Upper lobe of right lung (tissue), 1 donor: Measurements from ENCODE around the gene ABCC8. TPM values are rescaled to one million over a fixed set of nuclear protein-coding genes. Genes with fewer than 3 reads are reported as not detected.

Experiments used
- ATAC-seq: fragments of 200-7000 bp; cut with Tn5 transposase; one replicate; pipeline ENCODE4 v1.9.1; 2020; ENCODE audit warnings: mild to moderate bottlenecking, moderate library complexity
- DNase-seq: peaks from one replicate; pipeline ENCODE4 v3.0.0-alpha.2; 2020
- H3K27ac ChIP-seq: fragments of 200-600 bp; one replicate; pipeline ENCODE4 v1.8.0; 2022
- H3K27me3 ChIP-seq: fragments of 200-600 bp; one replicate; pipeline ENCODE4 v1.8.0; 2022; ENCODE audit warnings: mild to moderate bottlenecking
- H3K36me3 ChIP-seq: fragments of 200-600 bp; one replicate; pipeline ENCODE4 v1.8.0; 2022
- H3K4me1 ChIP-seq: fragments of 200-600 bp; one replicate; pipeline ENCODE4 v1.8.0; 2022
- H3K4me3 ChIP-seq: fragments of 200-600 bp; one replicate; pipeline ENCODE4 v1.8.0; 2022; ENCODE audit warnings: mild to moderate bottlenecking
- H3K9me3 ChIP-seq: fragments of 200-600 bp; one replicate; pipeline ENCODE4 v1.8.0; 2022
- CTCF ChIP-seq: fragments of 200-600 bp; IDR thresholded peaks from one replicate; pipeline ENCODE4 v1.8.0; 2022; ENCODE audit warnings: antibody characterized with exemption
- intact Hi-C: fragments of 100-400 bp; cut with DNase I; formaldehyde crosslinking; loops from one replicate; pipeline ENCODE4 v1.11.0; 2022
- total RNA-seq: library from RNA; stranded (reverse); fragmentation: NEBNext Ultra II Directional; extraction: Animal tissue kit (Norgen Biotek cat#: 25700); gene quantifications from one replicate; pipeline ENCODE4 v1.2.1, GENCODE V29; 2021
- donor health status: DM: no; HTN: yes; CAD: no; lungs with severe emphysema.

ABCC8 gene
- total RNA-seq, 1 donor from 2014 or later: 4.7 TPM

DNA sequence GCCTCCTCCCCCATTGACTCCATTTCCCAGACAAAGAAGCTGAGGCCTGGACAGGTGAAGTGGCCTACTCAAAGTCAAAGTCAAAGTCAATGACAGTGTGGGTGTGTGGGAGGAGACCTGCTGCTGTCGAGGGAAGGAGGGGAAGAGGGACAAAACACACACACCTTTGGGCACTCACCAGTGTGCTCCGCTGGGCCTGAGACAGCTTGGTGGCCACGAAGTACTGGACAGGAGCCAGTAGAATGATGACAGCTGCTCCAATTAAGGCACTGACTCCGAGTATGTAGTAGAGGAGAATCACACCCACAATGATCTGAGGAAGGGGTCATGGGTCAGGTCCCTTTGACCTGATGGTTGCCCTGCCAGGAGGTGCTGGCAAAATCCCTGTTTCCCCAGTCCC, 33.6 kb downstream of the ABCC8 start:
- intact Hi-C loops: no loop called here
- Histone ChIP-seq H3K4me1 (no peaks in the 10 kb centered on the region), H3K27me3 (no peaks in the 10 kb centered on the region), H3K9me3 (no peaks in the 10 kb centered on the region), H3K36me3 (no peaks in the 10 kb centered on the region), H3K4me3 (no peak overlapping the region), H3K27ac (no peak overlapping the region)
- no peak for TF ChIP-seq CTCF
- ATAC-seq (no peak), DNase-seq (no peak)

GRCh38 chr11:17439316-17439782, 37.3 kb downstream of the ABCC8 start:
- no peak overlapping the region for H3K27ac ChIP-seq
- ATAC-seq (peak; percentile 87), DNase-seq (no peak)
- no peaks in the 10 kb centered on the region for H3K4me1 ChIP-seq
- no peaks in the 10 kb centered on the region for H3K36me3 ChIP-seq
- no peak overlapping the region for H3K4me3 ChIP-seq
- H3K9me3 ChIP-seq: no peaks in the 10 kb centered on the region
- intact Hi-C loops: no loop called here
- no peaks in the 10 kb centered on the region for H3K27me3 ChIP-seq
- no peak for TF ChIP-seq CTCF

DNA sequence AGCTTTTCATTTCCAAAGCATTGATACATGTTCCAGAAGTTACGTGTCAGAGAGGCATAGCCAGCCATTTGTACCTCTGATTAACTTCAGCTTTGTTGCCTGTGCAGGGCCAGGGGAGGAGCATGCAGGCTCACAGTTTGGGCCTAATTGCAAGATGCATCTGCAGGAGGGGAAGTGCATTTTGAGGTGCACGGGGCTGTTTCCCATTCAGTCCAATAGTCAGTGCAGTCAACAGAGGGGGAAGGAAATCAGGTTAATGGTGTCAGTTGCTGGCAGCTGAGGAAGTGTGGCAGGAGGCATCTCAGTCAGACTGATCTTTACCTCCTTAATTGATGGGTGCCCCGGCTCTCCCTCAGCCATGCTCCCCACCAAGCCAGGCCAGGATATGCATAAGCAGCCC, 39.3 kb downstream of the ABCC8 start:
- Histone ChIP-seq H3K4me1 (no peaks in the 10 kb centered on the region), H3K27ac (no peak overlapping the region), H3K36me3 (no peaks in the 10 kb centered on the region), H3K9me3 (no peaks in the 10 kb centered on the region), H3K27me3 (no peaks in the 10 kb centered on the region), H3K4me3 (no peak overlapping the region)
- intact Hi-C loops: no loop called here
- no peak for TF ChIP-seq CTCF
- no peak for DNase-seq
- ATAC-seq: no peak

GRCh38 chr11:17434108-17434507, 42.5 kb downstream of the ABCC8 start:
- intact Hi-C loops: no loop called here
- DNase-seq: no peak
- no peaks in the 10 kb centered on the region for H3K27me3 ChIP-seq
- ATAC-seq: no peak
- no peaks in the 10 kb centered on the region for H3K4me1 ChIP-seq
- H3K27ac ChIP-seq: no peak overlapping the region
- TF ChIP-seq CTCF: no peak
- H3K36me3 ChIP-seq: no peaks in the 10 kb centered on the region
- no peaks in the 10 kb centered on the region for H3K9me3 ChIP-seq
- H3K4me3 ChIP-seq: no peak overlapping the region

DNA sequence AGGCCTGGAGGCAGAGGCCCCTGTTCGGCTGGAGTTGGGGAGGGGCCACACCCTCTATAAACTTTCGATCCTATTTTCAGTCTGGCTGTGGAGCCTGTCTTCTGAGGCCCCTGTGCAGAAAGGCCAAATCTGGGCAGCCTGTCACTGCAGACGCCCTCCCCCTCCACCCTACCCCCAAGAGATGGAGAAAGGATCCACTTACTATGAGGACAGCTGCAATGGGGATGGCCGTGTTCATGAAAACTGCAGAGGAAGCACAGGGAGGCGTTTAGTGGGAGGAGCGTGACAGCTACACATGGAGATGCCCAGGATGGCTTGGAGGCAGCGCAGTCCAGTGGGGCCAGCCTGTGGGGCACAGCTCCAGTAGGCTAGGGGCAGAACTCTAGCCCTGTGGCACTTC, 44.6 kb downstream of the ABCC8 start:
- intact Hi-C loops: no loop called here

More for the DNA sequence above, 44.6 kb downstream of the ABCC8 start:
- Histone ChIP-seq H3K27me3 (no peaks in the 10 kb centered on the region), H3K9me3 (no peaks in the 10 kb centered on the region), H3K4me1 (no peaks in the 10 kb centered on the region), H3K36me3 (no peaks in the 10 kb centered on the region), H3K4me3 (no peak overlapping the region), H3K27ac (no peak overlapping the region)
- ATAC-seq: no peak
- DNase-seq: no peak
- TF ChIP-seq CTCF: no peak
